CD4-positive, alpha-beta T cell treated with Interferon alpha-2 for 1 hour (primary cell): ENCODE results near the gene RHBDL1.

ENCODE experiments used
- DNase-seq, 2 donors: peaks; one replicate each; pipeline ENCODE4 v3.0.0-alpha.2; 2020 to 2022

Gene RHBDL1

DNA sequence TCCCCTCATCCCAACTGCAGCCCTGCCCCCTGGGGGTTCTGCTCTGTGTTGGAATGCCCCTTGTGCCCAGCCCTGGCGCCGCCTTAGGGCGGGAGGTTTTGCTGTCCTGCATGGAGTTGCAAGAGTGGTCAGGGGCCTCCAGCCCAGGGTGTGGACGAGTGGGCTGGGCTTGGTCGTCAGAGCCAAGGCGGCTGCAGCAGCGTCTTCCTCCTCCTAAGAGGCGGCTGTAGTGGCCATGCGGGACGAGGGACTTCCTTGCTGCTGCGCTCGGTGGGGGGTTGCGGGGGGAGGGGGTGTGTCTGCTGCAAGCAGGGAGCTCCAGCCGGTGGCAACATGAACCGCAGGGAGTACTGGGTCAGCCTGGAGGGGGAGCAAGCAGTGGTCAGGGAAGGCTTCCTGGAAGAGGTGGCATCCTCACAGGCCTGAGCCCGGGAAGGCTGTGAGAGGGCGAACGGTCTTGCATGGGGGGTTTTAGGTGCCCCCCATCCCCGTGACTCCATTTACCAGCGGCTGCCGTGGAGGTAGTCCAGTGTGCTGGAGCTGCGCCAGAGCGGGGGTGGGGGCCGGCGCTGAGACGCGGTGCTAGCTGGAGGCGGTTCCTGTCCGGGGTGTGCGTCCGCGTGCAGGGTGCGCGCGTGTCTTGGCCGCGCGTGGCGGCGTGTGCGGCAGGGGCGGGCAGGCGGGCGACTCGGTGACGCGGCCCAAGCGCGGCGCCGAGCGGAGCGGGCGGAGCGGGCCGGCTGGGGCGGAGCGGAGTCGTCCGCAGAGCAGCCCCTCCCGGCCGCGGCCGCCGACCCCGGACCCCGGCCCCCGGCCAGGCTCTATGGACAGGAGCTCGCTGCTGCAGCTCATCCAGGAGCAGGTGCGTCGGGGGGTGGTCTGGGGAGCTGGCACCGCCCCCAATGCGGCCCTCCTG lies at the start of gene RHBDL1:
Gene RHBDL1 (plus strand): TSS at position 704 of the 916 bp plus-strand sequence. CDS start 120 bp downstream, at position 824.
- DNase-seq = no peak

- DNase-seq = no peak
Measured at GRCh38 chr16:625977-626765, 49.3 kb upstream of the RHBDL1 start.

GRCh38 chr16:626787-627453 lies 48.6 kb upstream of the RHBDL1 start:
- DNase-seq = no peak

DNA sequence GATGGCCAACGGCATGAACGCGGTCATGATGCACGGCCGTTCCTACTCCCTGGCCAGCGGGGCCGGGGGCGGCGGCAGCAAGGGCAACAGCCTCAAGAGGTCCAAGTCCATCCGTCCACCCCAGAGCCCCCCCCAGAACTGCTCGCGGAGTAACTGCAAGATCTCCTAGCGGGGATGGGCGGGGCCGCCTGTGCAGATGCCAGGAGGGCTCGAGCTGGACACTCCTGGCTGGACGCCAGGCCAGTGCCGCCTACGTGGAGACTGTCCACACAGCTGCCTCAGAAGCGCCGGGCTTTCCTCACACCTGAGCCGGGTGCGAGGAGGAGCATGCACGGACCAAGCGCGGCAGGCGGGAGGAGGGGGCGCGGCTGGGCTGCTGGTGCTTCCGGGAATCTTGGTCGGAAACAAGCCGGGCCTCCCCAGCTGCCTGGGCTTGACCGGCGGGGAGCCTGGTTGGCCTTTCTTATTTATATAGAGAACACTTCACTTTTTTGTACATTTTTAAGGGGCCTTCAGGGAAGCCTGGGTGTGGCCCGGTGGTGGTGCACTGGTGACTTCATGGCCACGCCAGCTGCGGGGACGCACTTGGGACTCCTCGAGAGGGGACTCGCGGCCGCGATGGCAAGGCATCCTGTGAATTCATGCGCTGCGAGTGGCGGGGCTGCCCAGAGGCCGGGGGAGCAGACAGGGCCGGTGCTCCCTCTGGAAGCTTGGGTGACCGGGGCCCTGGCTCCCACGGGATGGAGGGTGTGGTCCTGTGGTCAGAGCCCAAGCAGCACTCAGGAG lies 47.8 kb upstream of the RHBDL1 start:
- DNase-seq = no peak

- no peak for DNase-seq
Measured at GRCh38 chr16:628321-629061, 47.0 kb upstream of the RHBDL1 start.

DNA sequence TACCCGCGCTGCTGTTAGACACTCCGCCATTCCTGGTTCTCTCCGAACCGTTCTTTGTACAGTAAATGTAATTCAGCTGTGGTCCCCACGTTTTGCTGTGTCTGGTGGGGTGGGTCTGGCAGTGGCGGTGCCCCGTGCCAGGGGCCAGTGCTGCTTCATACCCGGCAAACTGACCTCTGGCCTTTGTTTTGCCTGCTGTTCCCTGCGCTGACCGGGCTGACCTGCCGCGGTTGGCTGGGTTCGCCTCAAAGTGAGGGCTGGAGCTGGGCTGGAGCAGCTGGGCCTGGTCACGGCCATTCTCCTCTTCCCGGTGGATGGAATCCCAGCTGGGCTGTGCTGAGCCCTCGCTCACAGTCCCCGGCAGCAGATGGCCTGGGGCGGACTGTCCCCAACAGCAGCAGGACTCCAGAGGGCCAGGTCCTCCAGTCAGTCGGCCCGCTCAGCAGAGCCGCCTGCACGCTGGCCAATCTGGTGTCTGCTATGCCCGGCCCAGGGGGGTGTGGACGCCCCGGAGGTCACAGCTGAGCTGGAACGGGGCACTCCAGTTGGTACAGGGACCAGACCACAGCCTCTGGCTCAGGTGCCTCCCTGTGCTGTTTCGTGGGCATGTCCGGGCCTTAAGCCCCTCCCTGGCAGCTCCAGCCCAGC lies 46.2 kb upstream of the RHBDL1 start:
- no peak for DNase-seq

GRCh38 chr16:629833-630248 lies 45.6 kb upstream of the RHBDL1 start:
- no peak for DNase-seq

- no peak for DNase-seq
Measured at GRCh38 chr16:630249-630814, 45.1 kb upstream of the RHBDL1 start.

GRCh38 chr16:630815-631405 lies 44.6 kb upstream of the RHBDL1 start, which contains the start of gene WFIKKN1:
Gene WFIKKN1, plus strand, starts transcription at chr16:630985. Its CDS starts 269 bp downstream, at chr16:631254.
- DNase-seq = no peak

DNA sequence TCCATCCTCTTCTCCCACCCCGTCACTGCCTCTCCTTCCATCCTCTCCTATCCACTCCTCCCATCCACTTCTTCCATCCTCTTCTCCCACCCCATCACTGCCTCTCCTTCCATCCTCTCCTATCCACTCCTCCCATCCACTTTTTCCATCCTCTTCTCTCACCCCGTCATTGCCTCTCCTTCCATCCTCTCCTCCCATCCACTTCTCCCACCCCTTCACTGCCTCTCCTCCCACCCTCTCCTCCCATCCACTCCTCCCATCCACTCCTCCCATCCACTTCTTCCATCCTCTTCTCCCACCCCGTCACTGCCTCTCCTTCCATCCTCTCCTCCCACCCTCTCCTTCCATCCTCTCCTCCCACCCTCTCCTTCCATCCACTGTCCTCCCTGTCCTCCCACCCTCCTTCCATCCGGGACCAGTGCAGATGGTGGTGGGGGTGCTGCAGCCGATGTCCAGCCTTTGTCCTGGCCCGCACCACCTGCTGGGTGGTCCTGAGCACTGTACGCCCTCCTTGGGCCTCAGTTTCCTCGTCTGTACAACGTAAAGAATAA lies 43.6 kb upstream of the RHBDL1 start:
- no peak for DNase-seq

DNA sequence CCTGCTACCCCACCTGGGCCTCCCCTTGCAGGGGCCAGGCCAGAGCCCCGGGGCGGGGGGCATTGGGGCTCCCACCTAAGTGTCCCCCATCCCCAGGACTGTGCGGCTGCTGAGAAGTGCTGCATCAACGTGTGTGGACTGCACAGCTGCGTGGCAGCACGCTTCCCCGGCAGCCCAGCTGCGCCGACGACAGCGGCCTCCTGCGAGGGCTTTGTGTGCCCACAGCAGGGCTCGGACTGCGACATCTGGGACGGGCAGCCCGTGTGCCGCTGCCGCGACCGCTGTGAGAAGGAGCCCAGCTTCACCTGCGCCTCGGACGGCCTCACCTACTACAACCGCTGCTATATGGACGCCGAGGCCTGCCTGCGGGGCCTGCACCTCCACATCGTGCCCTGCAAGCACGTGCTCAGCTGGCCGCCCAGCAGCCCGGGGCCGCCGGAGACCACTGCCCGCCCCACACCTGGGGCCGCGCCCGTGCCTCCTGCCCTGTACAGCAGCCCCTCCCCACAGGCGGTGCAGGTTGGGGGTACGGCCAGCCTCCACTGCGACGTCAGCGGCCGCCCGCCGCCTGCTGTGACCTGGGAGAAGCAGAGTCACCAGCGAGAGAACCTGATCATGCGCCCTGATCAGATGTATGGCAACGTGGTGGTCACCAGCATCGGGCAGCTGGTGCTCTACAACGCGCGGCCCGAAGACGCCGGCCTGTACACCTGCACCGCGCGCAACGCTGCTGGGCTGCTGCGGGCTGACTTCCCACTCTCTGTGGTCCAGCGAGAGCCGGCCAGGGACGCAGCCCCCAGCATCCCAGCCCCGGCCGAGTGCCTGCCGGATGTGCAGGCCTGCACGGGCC lies 42.8 kb upstream of the RHBDL1 start:
- no peak for DNase-seq

DNA sequence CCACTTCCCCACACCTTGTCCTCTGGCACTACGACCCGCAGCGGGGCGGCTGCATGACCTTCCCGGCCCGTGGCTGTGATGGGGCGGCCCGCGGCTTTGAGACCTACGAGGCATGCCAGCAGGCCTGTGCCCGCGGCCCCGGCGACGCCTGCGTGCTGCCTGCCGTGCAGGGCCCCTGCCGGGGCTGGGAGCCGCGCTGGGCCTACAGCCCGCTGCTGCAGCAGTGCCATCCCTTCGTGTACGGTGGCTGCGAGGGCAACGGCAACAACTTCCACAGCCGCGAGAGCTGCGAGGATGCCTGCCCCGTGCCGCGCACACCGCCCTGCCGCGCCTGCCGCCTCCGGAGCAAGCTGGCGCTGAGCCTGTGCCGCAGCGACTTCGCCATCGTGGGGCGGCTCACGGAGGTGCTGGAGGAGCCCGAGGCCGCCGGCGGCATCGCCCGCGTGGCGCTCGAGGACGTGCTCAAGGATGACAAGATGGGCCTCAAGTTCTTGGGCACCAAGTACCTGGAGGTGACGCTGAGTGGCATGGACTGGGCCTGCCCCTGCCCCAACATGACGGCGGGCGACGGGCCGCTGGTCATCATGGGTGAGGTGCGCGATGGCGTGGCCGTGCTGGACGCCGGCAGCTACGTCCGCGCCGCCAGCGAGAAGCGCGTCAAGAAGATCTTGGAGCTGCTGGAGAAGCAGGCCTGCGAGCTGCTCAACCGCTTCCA lies 42.0 kb upstream of the RHBDL1 start:
- DNase-seq = no peak

DNA sequence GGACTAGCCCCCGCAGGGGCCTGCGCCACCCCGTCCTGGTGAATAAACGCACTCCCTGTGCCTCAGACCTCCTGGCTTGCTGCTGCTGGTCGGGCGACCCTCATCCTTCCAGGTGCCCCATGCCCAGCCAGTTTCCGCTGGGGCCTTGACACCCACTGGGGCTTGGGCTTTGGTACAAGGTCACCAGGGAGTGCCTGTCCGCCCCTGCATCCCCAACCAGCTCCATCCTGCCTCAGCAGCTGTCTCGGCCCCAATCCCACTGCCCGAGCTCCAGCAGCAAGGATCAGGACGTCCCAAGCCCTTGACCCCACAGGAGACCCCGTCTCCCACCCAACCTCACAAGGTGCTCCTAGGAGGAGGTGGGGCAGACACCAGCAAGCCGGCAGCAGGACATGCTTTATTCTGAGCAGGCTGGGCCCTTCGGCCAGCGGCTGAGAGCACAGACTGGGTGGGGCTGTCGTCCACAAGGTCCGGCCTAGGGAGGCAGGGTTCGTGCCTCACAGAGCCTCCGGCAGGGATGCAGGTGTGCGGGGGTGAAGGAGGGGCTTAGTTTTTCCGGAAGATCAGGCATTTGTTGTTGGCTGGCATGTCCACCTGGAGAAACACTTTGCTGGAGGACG lies 41.3 kb upstream of the RHBDL1 start:
- DNase-seq = no peak

GRCh38 chr16:634996-635395 lies 40.5 kb upstream of the RHBDL1 start:
- DNase-seq = no peak

- DNase-seq = no peak
Measured at GRCh38 chr16:635573-636205, 39.8 kb upstream of the RHBDL1 start.

DNA sequence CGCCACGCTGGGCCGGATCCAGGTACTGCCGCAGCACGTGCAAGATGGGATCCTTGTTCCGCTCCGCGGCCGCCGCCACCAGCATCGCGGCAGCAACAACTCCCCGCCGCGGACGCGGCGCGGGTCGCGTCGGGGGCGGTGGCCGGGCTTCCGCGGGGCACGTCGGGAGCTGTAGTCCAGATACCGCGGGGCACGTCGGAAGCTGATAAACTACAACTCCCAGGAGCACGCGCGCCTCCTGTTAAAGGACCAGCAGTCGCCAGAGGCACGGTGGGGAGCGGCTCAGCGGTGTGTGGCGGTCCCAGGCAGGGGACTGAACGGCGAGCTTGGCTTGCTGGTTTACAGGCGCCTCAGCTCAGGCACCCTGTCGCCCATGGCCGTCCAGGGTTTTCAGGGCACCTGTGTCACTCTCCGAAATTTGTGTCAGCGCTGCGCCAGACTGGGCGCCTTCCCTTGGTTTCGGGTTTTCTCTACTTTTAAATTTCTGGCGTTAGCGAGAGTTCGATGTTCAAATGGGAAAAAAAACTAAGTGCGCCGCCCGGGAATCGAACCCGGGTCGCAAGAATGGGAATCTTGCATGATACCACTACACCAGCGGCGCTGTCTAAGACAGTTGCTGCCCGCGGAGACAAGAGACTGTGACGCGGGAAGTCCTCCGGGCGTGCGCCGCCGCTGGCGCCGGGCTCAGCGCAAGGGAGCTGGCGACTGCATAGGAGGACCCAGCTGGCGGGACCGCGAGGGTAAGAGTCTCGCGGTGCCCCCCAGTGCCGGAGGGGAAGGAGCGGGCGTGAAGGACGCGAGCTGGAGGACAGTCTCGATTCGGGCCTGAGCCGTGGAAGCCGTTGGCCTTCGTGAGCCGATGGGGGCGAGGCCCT lies 39.0 kb upstream of the RHBDL1 start, which contains the start of gene METTL26:
Gene METTL26 (minus strand): TSS at position 100 of the 875 bp plus-strand sequence. CDS start 15 bp downstream, at position 85.
- peak; percentile 94 to 95 for DNase-seq
